ENCODE measurements around the gene GUCY1A1.

The GUCY1A1 gene, protein sequence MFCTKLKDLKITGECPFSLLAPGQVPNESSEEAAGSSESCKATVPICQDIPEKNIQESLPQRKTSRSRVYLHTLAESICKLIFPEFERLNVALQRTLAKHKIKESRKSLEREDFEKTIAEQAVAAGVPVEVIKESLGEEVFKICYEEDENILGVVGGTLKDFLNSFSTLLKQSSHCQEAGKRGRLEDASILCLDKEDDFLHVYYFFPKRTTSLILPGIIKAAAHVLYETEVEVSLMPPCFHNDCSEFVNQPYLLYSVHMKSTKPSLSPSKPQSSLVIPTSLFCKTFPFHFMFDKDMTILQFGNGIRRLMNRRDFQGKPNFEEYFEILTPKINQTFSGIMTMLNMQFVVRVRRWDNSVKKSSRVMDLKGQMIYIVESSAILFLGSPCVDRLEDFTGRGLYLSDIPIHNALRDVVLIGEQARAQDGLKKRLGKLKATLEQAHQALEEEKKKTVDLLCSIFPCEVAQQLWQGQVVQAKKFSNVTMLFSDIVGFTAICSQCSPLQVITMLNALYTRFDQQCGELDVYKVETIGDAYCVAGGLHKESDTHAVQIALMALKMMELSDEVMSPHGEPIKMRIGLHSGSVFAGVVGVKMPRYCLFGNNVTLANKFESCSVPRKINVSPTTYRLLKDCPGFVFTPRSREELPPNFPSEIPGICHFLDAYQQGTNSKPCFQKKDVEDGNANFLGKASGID

DNA sequence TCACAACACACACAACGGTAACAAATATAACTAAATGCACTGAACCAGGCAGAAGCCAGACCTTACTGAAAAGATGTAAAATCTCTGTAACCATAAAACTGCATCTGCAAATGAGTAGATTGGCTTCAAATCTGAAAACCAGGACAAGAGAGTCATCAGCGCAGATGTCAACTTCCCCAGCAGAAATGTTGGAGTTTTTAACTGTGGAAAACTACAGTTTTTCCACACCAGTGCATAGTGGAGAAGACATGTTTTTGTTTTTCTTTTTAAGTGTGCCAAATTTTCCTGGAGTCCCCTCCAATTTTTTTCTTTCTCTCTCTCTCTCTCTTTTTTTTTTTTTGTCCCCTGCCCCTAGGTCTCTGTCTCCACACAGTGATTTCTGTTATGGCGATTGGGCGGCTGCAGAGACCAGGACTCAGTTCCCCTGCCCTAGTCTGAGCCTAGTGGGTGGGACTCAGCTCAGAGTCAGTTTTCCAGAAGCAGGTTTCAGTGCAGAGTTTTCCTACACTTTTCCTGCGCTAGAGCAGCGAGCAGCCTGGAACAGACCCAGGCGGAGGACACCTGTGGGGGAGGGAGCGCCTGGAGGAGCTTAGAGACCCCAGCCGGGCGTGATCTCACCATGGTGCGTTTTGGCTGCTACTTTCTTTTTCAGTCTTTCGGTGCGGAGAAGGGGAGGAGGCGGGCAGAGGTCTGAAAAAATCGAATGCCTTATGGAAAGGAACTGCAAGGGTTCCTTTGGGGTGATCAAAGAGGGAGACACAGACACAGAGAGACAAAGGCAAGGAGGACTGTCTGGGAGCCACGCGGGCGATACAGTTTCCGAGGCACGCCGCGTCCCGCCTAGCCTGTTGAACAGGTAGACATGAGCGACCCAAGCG, at the start of gene GUCY1A1:
Gene GUCY1A1, plus strand, starts transcription at position 505 of the 878 bp plus-strand sequence. CDS start 30,020 bp downstream, outside the sequence.
- Histone ChIP-seq H3K27ac (ENCODE audit: low read length) (peak within 1 kb of the TSS; percentile 88), H3K36me3 (replicated peaks; ENCODE audit: insufficient read depth, low read length) (no peaks in the 10 kb centered on the region; the same call in 1 of the 2 replicates), H3K4me3 (ENCODE audit: low read length) (peak within 1 kb of the TSS; percentile 86), H3K79me2 (ENCODE audit: low read length) (peaks cover 38% of the 10 kb centered on the region), H3K27me3 (replicated peaks; ENCODE audit: insufficient read depth, low read length) (no peaks in the 10 kb centered on the region), H3K4me1 (ENCODE audit: low read length) (peaks cover 14% of the 10 kb centered on the region; the same call in 1 of the 2 replicates), H3K9me2 (replicated peaks; ENCODE audit: insufficient read depth, low read length) (no peaks in the 10 kb centered on the region), H3F3A (ENCODE audit: insufficient read depth, low read length) (peaks cover 17% of the 10 kb centered on the region), H2AFZ (ENCODE audit: low read length) (peak within 1 kb of the TSS; percentile 84), H4K20me1 (ENCODE audit: insufficient read depth, low read length) (no peaks in the 10 kb centered on the region), H3K9me3 (replicated peaks; ENCODE audit: insufficient read depth, low read length) (no peaks in the 10 kb centered on the region), H3K9ac (ENCODE audit: low read length) (peak within 1 kb of the TSS; percentile 88), H3K4me2 (ENCODE audit: low read depth, low read length) (peak within 1 kb of the TSS; percentile 95)
- TF ChIP-seq, protein P1, sequence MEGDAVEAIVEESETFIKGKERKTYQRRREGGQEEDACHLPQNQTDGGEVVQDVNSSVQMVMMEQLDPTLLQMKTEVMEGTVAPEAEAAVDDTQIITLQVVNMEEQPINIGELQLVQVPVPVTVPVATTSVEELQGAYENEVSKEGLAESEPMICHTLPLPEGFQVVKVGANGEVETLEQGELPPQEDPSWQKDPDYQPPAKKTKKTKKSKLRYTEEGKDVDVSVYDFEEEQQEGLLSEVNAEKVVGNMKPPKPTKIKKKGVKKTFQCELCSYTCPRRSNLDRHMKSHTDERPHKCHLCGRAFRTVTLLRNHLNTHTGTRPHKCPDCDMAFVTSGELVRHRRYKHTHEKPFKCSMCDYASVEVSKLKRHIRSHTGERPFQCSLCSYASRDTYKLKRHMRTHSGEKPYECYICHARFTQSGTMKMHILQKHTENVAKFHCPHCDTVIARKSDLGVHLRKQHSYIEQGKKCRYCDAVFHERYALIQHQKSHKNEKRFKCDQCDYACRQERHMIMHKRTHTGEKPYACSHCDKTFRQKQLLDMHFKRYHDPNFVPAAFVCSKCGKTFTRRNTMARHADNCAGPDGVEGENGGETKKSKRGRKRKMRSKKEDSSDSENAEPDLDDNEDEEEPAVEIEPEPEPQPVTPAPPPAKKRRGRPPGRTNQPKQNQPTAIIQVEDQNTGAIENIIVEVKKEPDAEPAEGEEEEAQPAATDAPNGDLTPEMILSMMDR (IDR thresholded peaks at IDR 0.05; ENCODE audit: low read length), result no peak
- TF ChIP-seq EZH2phosphoT487 (IDR thresholded peaks at IDR 0.05; ENCODE audit: low read length), result no peak
- TF ChIP-seq EZH2 (optimal IDR thresholded peaks at IDR 0.05; ENCODE audit: low read depth, low read length), result no peak
- DNase-seq, result no peak

DNA sequence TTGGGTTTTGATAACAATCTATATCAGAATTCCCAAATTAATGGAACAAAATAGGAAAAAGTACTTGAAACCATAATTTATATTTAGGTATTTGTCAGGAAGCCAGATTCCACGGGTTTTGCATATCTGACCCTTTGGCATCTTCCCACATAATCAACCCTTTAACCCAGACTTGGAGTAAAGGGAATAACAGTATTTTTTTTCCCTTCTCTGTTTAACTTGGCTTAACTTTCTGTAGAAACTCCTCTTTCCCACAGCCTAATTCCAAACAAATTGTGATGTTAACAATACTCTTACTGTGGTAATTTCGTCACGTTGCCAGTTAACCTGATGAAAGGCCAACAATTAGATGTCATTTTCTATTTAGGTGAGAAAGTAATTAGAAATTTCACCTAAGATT, 49.4 kb upstream of the GUCY1A1 start:
- TF ChIP-seq EZH2phosphoT487 (IDR thresholded peaks at IDR 0.05; ENCODE audit: low read length) (no peak), EZH2 (optimal IDR thresholded peaks at IDR 0.05; ENCODE audit: low read depth, low read length) (no peak)
- TF ChIP-seq, protein P1 (IDR thresholded peaks at IDR 0.05; ENCODE audit: low read length), result no peak
- Histone ChIP-seq H4K20me1 (ENCODE audit: insufficient read depth, low read length) (no peaks in the 10 kb centered on the region), H3K27ac (ENCODE audit: low read length) (no peak overlapping the region), H3K36me3 (replicated peaks; ENCODE audit: insufficient read depth, low read length) (no peaks in the 10 kb centered on the region), H3K4me3 (ENCODE audit: low read length) (no peak overlapping the region), H3K9ac (ENCODE audit: low read length) (no peak overlapping the region), H3K79me2 (ENCODE audit: low read length) (no peaks in the 10 kb centered on the region), H2AFZ (ENCODE audit: low read length) (no peak overlapping the region), H3K9me2 (replicated peaks; ENCODE audit: insufficient read depth, low read length) (no peaks in the 10 kb centered on the region), H3K27me3 (replicated peaks; ENCODE audit: insufficient read depth, low read length) (no peaks in the 10 kb centered on the region), H3K9me3 (replicated peaks; ENCODE audit: insufficient read depth, low read length) (no peaks in the 10 kb centered on the region), H3F3A (ENCODE audit: insufficient read depth, low read length) (no peaks in the 10 kb centered on the region; the same call in 1 of the 2 replicates), H3K4me2 (ENCODE audit: low read depth, low read length) (no peak overlapping the region), H3K4me1 (ENCODE audit: low read length) (peaks cover 5% of the 10 kb centered on the region; the same call in 1 of the 2 replicates)
- DNase-seq, result no peak

DNA sequence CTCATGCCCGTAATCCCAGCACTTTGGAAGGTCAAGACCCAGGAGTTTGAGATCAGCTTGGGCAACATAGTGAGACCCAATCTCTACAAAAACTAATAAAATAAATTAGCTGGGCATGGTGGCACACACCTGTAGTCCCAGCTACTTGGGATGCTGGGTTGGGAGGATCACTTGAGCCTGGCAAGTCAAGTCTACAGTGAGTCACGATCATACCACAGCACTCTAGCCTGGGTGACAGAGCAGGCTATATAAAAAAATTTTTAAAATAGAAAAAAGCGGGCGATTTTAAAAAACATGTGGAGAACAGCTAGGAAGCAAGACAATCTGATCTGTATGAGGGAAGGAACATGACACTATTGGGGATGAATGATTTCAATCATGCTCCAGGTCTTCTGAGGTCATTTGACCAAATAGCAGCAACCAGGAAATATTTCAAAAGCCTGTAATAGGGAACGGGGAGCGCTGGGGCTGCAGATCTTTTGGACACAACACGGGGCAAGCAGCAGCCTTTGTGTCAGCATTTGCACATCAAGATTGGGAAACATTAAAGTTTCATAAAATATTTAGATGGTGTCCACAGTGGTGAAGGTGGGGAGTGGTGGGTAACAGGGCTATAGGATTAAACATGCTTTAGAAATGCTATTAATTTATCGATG, 48.3 kb upstream of the GUCY1A1 start:
- no peak overlapping the region for H3K27ac ChIP-seq (ENCODE audit: low read length)
- no peak for DNase-seq
- H3K36me3 ChIP-seq (replicated peaks; ENCODE audit: insufficient read depth, low read length), result no peaks in the 10 kb centered on the region
- H3K4me1 ChIP-seq (ENCODE audit: low read length), result peaks cover 5% of the 10 kb centered on the region; the same call in 1 of the 2 replicates
- no peaks in the 10 kb centered on the region; the same call in 1 of the 2 replicates for H3F3A ChIP-seq (ENCODE audit: insufficient read depth, low read length)
- no peak overlapping the region for H2AFZ ChIP-seq (ENCODE audit: low read length)
- no peaks in the 10 kb centered on the region for H4K20me1 ChIP-seq (ENCODE audit: insufficient read depth, low read length)
- no peak overlapping the region for H3K4me3 ChIP-seq (ENCODE audit: low read length)
- no peaks in the 10 kb centered on the region for H3K9me3 ChIP-seq (replicated peaks; ENCODE audit: insufficient read depth, low read length)
- H3K79me2 ChIP-seq (ENCODE audit: low read length), result no peaks in the 10 kb centered on the region
- H3K9me2 ChIP-seq (replicated peaks; ENCODE audit: insufficient read depth, low read length), result no peaks in the 10 kb centered on the region
- no peak overlapping the region for H3K4me2 ChIP-seq (ENCODE audit: low read depth, low read length)
- no peak for TF ChIP-seq EZH2 (optimal IDR thresholded peaks at IDR 0.05; ENCODE audit: low read depth, low read length)
- TF ChIP-seq, protein P1 (IDR thresholded peaks at IDR 0.05; ENCODE audit: low read length), result no peak
- TF ChIP-seq EZH2phosphoT487 (IDR thresholded peaks at IDR 0.05; ENCODE audit: low read length), result no peak
- H3K27me3 ChIP-seq (replicated peaks; ENCODE audit: insufficient read depth, low read length), result no peaks in the 10 kb centered on the region
- no peak overlapping the region for H3K9ac ChIP-seq (ENCODE audit: low read length)
